Measurements from ENCODE around the gene CSN1S1.

DNA sequence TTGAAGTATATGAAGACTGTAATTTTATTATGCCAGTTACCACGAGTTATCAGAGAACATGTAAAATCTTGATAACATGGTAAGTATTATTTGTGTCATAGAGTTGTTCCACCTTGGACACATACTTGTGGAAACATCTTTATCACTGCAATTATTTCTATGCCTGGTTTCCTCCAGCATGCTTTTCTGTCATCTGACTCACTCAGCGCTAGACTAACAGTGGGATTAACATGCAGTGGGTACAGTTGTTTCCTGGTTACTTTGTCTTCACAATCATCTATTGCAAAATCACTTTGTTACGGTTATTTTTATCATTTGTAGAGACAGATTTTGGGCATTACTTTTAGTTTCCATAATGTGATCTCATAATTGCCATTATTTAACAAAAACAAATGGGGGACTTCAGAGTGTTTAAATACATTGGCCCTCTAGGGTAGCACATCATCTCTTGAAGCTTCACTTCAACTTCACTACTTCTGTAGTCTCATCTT is 64.7 kb downstream of the CSN1S1 start, which contains the start of gene STATH:
- TF ChIP-seq CTCF (CRISPR knock-in tag; IDR thresholded peaks at IDR 0.05) = no peak
- TF ChIP-seq REST (IDR thresholded peaks at IDR 0.05; ENCODE audit: borderline replicate concordance in 1 of 2, low read depth in 1 of 2, low read length in 2 of 2) = no peak

Measured in HepG2 (cell line).